Activated T-cell treated with anti-CD3 and anti-CD28 coated beads, Interleukin-2, amount 50 U/mL, for 72 hours (primary cell): Measurements from ENCODE around the gene HSD17B3. TPM values are rescaled to one million over a fixed set of nuclear protein-coding genes. Genes with fewer than 3 reads are reported as not detected.
"Not testable (repeated sequence)": the region's sequence is repeated elsewhere in the genome, so short reads cannot be mapped to it uniquely, and the experiment has no call there.

Source experiments
- ATAC-seq, 2 donors: fragments of 150-1000 bp; cut with Tn5 transposase; replicated peaks in 1 of 2; 2 replicates each; pipeline ENCODE4 v1.10.0; 2021; ENCODE audit warnings: moderate library complexity in 2 of 2, mild to moderate bottlenecking in 1 of 2
- DNase-seq, 2 donors: peaks; one replicate each; pipeline ENCODE4 v3.0.0; 2021 to 2022; ENCODE audit warnings: mixed read lengths in 1 of 2
- H3K27ac Mint-ChIP-seq: one replicate; pipeline ENCODE4 v1.8.0; 2022; ENCODE audit warnings: mild to moderate bottlenecking, moderate library complexity, mixed read lengths
- H3K27me3 Mint-ChIP-seq: one replicate; pipeline ENCODE4 v1.8.0; 2022; ENCODE audit warnings: low read depth, mixed read lengths
- H3K36me3 Mint-ChIP-seq, 2 donors: one replicate each; pipeline ENCODE4 v1.8.0; 2022; ENCODE audit warnings: mixed read lengths in 2 of 2, mild to moderate bottlenecking in 1 of 2; ENCODE audit not compliant: insufficient read depth in 2 of 2
- H3K4me1 Mint-ChIP-seq: one replicate; pipeline ENCODE4 v1.8.0; 2022; ENCODE audit warnings: low read depth, mixed read lengths
- H3K4me3 Mint-ChIP-seq, 2 donors: one replicate each; pipeline ENCODE4 v1.8.0; 2022; ENCODE audit warnings: mild to moderate bottlenecking in 2 of 2, mixed read lengths in 2 of 2, moderate library complexity in 2 of 2
- H3K9me3 Mint-ChIP-seq, 2 donors: one replicate each; pipeline ENCODE4 v1.8.0; 2022; ENCODE audit warnings: mixed read lengths in 2 of 2
- total RNA-seq, 2 donors: library from RNA; stranded (reverse); gene quantifications; one replicate each; pipeline ENCODE4 v1.2.3, GENCODE V29; 2022

Gene HSD17B3
- total RNA-seq, 2 donors from 2014 or later, result 0.81 TPM; not detected in 1

DNA sequence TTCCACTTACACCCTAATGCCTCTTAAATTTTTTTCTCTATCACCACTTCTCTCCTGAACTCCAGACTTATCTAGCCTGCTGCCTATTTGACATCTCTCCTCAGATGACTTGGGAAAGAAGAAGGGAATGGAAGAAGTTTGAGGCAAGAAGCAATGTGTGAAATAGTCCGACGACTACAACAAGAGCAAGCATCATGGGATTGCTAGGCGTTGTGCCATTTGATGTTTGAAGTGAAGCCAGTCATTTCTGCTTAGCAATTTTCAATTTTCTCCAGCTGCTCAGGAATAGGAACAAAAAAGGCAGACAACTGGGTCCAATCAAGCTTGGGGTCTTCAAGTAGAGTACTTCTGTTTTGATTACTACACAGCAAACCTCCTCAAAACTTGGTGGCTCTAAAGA lies 106.4 kb downstream of the HSD17B3 start:
- Mint-ChIP-seq H3K27me3 (peaks cover 37% of the 10 kb centered on the region), H3K27ac (no peak overlapping the region), H3K9me3 (peaks cover 4 to 7% of the 10 kb centered on the region in 2 donors), H3K4me3 (no peak overlapping the region), H3K4me1 (peaks cover 5% of the 10 kb centered on the region), H3K36me3 (peaks cover 5 to 8% of the 10 kb centered on the region in 2 donors)
- no peak for ATAC-seq
- DNase-seq, result no peak

DNA sequence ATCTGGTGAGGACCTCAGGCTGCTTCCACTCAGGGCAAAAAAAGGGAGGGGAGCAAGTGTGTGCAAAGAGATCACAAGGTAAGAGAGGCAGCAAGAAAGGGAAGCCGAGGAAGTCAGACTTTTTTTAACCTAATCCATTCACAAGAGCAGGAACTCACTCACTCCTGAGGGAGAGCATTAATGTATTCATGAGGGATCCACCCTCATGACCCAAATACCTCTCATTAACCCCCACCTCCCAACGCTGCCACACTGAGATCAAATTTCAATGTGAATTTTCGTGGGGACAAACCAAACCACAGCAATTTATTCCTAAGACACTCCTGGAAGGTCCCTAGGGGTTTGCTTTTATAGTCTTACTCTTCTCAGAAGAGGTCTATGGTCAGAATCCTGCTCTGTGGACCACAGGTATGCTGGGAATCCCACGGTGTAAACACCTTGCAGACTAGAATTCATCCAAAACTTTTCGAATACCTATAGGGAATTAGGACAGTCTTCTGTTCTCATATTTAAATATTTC lies 108.7 kb downstream of the HSD17B3 start:
- Mint-ChIP-seq H3K27me3 (peaks cover 25% of the 10 kb centered on the region), H3K4me1 (no peaks in the 10 kb centered on the region), H3K9me3 (peaks cover 4 to 10% of the 10 kb centered on the region in 2 donors), H3K4me3 (no peak overlapping the region), H3K27ac (no peak overlapping the region), H3K36me3 (peaks cover 7 to 15% of the 10 kb centered on the region in 2 donors)
- ATAC-seq (no peak), DNase-seq (no peak)

DNA sequence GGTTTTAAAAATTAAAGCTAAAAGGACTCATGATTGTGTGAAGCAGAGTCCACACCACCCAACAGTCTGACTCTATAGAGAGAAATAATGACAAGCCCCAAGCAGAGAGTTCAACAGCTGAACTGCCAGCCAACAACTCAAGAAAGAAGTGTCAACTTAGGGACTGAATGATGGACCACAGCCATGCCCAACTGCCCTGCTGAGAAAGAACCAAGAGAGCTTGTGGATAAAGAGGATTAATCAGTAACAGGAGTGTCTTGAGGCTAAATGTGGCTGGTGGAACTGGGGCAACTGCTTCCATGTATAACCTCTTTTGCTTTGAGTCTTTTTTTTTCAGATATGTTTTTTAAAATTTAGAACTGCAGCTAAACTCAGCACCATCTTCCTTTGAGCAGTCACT lies 109.3 kb downstream of the HSD17B3 start:
- DNase-seq, result no peak
- H3K36me3 Mint-ChIP-seq, result peaks cover 7 to 15% of the 10 kb centered on the region in 2 donors
- no peak overlapping the region for H3K27ac Mint-ChIP-seq
- no peaks in the 10 kb centered on the region for H3K4me1 Mint-ChIP-seq
- peaks cover 27% of the 10 kb centered on the region for H3K27me3 Mint-ChIP-seq
- H3K9me3 Mint-ChIP-seq, result peaks cover 4 to 10% of the 10 kb centered on the region in 2 donors
- no peak overlapping the region for H3K4me3 Mint-ChIP-seq
- ATAC-seq, result no peak

GRCh38 chr9:96189995-96190394 lies 112.0 kb downstream of the HSD17B3 start:
- H3K4me3 Mint-ChIP-seq, result no peak overlapping the region
- DNase-seq, result no peak
- ATAC-seq, result no peak
- peaks cover 8 to 15% of the 10 kb centered on the region in 2 donors for H3K36me3 Mint-ChIP-seq
- no peak overlapping the region for H3K27ac Mint-ChIP-seq
- H3K27me3 Mint-ChIP-seq, result peaks cover 26% of the 10 kb centered on the region
- H3K9me3 Mint-ChIP-seq, result peaks cover 4 to 12% of the 10 kb centered on the region in 2 donors
- H3K4me1 Mint-ChIP-seq, result no peaks in the 10 kb centered on the region

- H3K27ac Mint-ChIP-seq, H3K4me3 Mint-ChIP-seq, H3K4me1 Mint-ChIP-seq, DNase-seq, ATAC-seq: not testable (repeated sequence)
- Mint-ChIP-seq H3K36me3 (peaks cover 8 to 15% of the 10 kb centered on the region in 2 donors), H3K27me3 (peaks cover 26% of the 10 kb centered on the region), H3K9me3 (peaks cover 4 to 12% of the 10 kb centered on the region in 2 donors)
Observed at GRCh38 chr9:96189581-96189980, 112.4 kb downstream of the HSD17B3 start.

- Mint-ChIP-seq H3K4me1 (no peaks in the 10 kb centered on the region), H3K27me3 (peaks cover 31% of the 10 kb centered on the region), H3K4me3 (no peak overlapping the region)
Observed at GRCh38 chr9:96188571-96188970, 113.4 kb downstream of the HSD17B3 start.

DNA sequence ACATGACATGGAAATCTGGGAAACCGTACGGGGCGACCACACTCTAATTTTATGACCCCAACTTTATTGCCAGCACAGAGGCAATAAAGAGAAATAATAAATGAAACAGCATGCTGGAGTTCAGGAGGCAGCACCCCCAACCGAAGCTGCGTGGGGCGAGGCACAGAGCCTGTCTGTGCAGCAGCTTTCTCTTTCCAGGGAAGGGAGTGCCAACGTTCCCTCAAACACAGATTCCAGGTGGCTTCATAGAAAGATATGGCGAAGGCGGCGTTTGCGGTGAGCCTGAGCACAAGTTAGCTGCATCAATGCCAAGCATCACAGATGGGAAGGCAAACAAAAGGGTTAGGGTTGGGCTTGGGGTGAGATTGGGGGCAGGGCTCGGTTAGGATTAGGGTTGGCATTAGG lies 114.8 kb downstream of the HSD17B3 start:
- peaks cover 8 to 15% of the 10 kb centered on the region in 2 donors for H3K36me3 Mint-ChIP-seq
- DNase-seq (no peak), ATAC-seq (no peak)
- H3K9me3 Mint-ChIP-seq, result peaks cover 4 to 10% of the 10 kb centered on the region in 2 donors
- no peak overlapping the region for H3K4me3 Mint-ChIP-seq
- no peaks in the 10 kb centered on the region for H3K4me1 Mint-ChIP-seq
- no peak overlapping the region for H3K27ac Mint-ChIP-seq
- peaks cover 45% of the 10 kb centered on the region for H3K27me3 Mint-ChIP-seq

More at GRCh38 chr9:96188571-96188970, 113.4 kb downstream of the HSD17B3 start:
- ATAC-seq, result no peak
- Mint-ChIP-seq H3K9me3 (peaks cover 4 to 12% of the 10 kb centered on the region in 2 donors), H3K36me3 (peaks cover 8 to 15% of the 10 kb centered on the region in 2 donors), H3K27ac (no peak overlapping the region)
- no peak for DNase-seq

GRCh38 chr9:96186591-96187011 lies 115.4 kb downstream of the HSD17B3 start:
- Mint-ChIP-seq H3K4me1 (no peaks in the 10 kb centered on the region), H3K27ac (no peak overlapping the region), H3K4me3 (no peak overlapping the region), H3K36me3 (peaks cover 8 to 15% of the 10 kb centered on the region in 2 donors), H3K9me3 (peaks cover 4 to 10% of the 10 kb centered on the region in 2 donors), H3K27me3 (peaks cover 45% of the 10 kb centered on the region)
- no peak for DNase-seq
- no peak for ATAC-seq

- Mint-ChIP-seq H3K27me3 (peaks cover 48% of the 10 kb centered on the region), H3K9me3 (peaks cover under 1 to 6% of the 10 kb centered on the region in 2 donors), H3K4me3 (no peak overlapping the region), H3K36me3 (peaks cover 5 to 8% of the 10 kb centered on the region in 2 donors), H3K4me1 (no peaks in the 10 kb centered on the region), H3K27ac (no peak overlapping the region)
- ATAC-seq, result peak in 1 of 2 donors; percentile 31
- no peak for DNase-seq
Observed at GRCh38 chr9:96185518-96186156, 116.3 kb downstream of the HSD17B3 start.

Other genes with a start within 250 kb of the HSD17B3 start
- 10 to 100 TPM in 1 of 2 donors, 1 to 10 TPM in 1; 5.4 to 14.0 TPM for gene SLC35D2, start 81.5 kb upstream of the HSD17B3 start, total RNA-seq
- gene ZNF367, start 116.2 kb upstream of the HSD17B3 start, total RNA-seq, result 10 to 100 TPM; 22.6 to 24.7 TPM
- gene HABP4, start 148.0 kb upstream of the HSD17B3 start, total RNA-seq, result 10 to 100 TPM; 13.4 to 17.5 TPM